Colonic mucosa (tissue), 4 donors: ENCODE measurements around the gene CEP128. TPM values are rescaled to one million over a fixed set of nuclear protein-coding genes. Genes with fewer than 3 reads are reported as not detected.

Experiments used
- DNase-seq: peaks from one replicate; pipeline ENCODE4 v3.0.0-alpha.2; 2020
- H3K27ac ChIP-seq: fragments of 200-600 bp; one replicate; pipeline ENCODE4 v1.8.0; 2021
- H3K27me3 ChIP-seq: fragments of 200-600 bp; one replicate; pipeline ENCODE4 v1.8.0; 2021
- H3K36me3 ChIP-seq: fragments of 200-600 bp; one replicate; pipeline ENCODE4 v1.8.0; 2021
- H3K4me1 ChIP-seq: fragments of 200-600 bp; one replicate; pipeline ENCODE4 v1.8.0; 2021; ENCODE audit warnings: mild to moderate bottlenecking
- H3K4me3 ChIP-seq: fragments of 200-600 bp; one replicate; pipeline ENCODE4 v1.8.0; 2021
- H3K9ac ChIP-seq, 2 donors: one replicate each; pipeline ENCODE4 v1.7.0; 2013; ENCODE audit warnings: control low read depth in 2 of 2, low read depth in 2 of 2, low read length in 2 of 2
- H3K9me3 ChIP-seq: fragments of 200-600 bp; one replicate; pipeline ENCODE4 v1.8.0; 2021
- intact Hi-C: fragments of 100-400 bp; cut with DNase I; formaldehyde crosslinking; loops from one replicate; pipeline ENCODE4 v1.14.1; 2022
- total RNA-seq, 2 donors: library from RNA; stranded (reverse); fragmentation: NEBNext Ultra II Directional in 1 of 2; extraction: Animal tissue kit (Norgen Biotek cat#: 25700) in 1 of 2; gene quantifications; one replicate each; pipeline ENCODE4 v1.2.1, GENCODE V29; 2021
- TF ChIP-seq, protein P1 (sequence below): fragments of 200-600 bp; IDR thresholded peaks from one replicate; pipeline ENCODE4 v1.8.0; 2022; ENCODE audit warnings: antibody characterized with exemption, mild to moderate bottlenecking
- donor health status: healthy.
- donor health status: DM: no; HTN: no; CAD: no.
- donor health status: DM: no; HTN: no; CAD: no.

CEP128 gene
- total RNA-seq, 2 donors from 2014 or later: 4.4 to 11.6 TPM

DNA sequence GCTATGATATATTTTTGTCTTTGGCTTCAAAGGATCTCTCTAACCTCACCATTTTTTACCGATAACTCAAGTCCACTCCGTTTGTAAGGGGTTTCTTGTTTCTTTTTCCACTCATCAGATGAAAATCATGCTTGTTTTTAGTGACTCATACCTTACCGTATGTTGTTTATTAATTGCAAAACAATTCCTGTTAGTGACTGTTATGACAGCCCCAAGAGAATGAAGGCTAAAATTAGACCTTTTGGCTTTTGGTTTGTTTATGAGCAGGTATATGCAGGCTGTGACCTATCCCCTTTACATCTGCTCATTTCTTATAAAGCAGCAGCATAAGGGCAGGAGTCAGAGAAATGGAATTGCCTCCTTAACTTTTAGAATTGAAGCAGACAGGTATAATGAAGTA lies 319.8 kb downstream of the CEP128 start:
- Histone ChIP-seq H3K9me3 (no peaks in the 10 kb centered on the region), H3K27ac (no peak overlapping the region), H3K4me1 (no peaks in the 10 kb centered on the region), H3K4me3 (no peak overlapping the region), H3K27me3 (no peaks in the 10 kb centered on the region), H3K9ac (no peak overlapping the region), H3K36me3 (no peaks in the 10 kb centered on the region)
- DNase-seq: no peak
- TF ChIP-seq, protein P1, sequence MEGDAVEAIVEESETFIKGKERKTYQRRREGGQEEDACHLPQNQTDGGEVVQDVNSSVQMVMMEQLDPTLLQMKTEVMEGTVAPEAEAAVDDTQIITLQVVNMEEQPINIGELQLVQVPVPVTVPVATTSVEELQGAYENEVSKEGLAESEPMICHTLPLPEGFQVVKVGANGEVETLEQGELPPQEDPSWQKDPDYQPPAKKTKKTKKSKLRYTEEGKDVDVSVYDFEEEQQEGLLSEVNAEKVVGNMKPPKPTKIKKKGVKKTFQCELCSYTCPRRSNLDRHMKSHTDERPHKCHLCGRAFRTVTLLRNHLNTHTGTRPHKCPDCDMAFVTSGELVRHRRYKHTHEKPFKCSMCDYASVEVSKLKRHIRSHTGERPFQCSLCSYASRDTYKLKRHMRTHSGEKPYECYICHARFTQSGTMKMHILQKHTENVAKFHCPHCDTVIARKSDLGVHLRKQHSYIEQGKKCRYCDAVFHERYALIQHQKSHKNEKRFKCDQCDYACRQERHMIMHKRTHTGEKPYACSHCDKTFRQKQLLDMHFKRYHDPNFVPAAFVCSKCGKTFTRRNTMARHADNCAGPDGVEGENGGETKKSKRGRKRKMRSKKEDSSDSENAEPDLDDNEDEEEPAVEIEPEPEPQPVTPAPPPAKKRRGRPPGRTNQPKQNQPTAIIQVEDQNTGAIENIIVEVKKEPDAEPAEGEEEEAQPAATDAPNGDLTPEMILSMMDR: no peak
- intact Hi-C loops: no loop called here

DNA sequence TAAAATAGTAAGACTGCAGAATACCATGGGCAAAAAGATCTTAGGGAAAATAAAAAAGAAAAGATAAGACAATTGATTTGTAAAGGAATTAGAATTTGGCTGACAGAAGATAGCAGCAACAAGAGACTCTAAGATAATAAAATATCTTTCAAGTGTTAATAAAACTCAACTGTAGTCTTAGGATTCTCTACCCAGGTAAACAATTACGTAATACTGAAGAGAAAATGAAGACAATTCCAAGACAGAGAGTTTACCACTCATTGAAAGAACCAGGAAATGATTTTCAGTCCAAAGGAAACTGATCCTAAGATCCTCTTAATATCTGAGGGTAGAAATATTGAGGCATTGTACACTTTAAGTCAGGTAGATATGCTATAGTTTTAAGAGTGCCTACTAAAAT lies 321.1 kb downstream of the CEP128 start:
- DNase-seq: no peak
- H3K9me3 ChIP-seq: no peaks in the 10 kb centered on the region
- no peak overlapping the region for H3K27ac ChIP-seq
- TF ChIP-seq, protein P1: no peak
- intact Hi-C loops: no loop called here
- no peaks in the 10 kb centered on the region for H3K27me3 ChIP-seq
- H3K4me3 ChIP-seq: no peak overlapping the region
- H3K9ac ChIP-seq: no peak overlapping the region
- H3K4me1 ChIP-seq: no peaks in the 10 kb centered on the region
- H3K36me3 ChIP-seq: no peaks in the 10 kb centered on the region

DNA sequence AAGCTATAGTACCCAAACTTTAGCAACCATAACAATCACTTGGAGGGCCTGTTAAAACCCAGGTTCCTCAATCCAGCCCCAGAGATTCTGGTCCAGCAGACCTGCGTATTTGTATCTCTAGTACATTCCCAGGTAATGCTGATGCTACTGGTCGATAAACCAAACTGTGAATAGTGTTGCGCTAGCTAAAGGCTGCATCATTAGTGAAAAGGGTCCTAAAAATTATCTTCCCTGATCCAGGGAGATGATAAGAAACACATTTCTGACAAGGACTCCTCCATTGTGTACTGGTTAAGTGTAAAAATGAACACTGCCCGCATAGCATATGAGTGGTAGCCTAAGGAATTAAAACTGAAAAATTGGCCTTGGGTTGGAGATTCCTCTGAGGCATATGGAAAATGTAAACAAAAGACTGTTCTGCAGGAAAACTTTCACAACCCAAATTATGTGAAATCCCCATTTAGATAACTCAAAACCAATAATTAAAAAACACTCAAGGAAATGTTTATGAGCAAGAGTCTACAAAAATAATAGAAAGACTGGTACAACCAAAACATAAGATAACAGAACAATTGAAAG lies 322.7 kb downstream of the CEP128 start:
- no peak for DNase-seq
- H3K27me3 ChIP-seq: no peaks in the 10 kb centered on the region
- TF ChIP-seq, protein P1: no peak
- no peak overlapping the region for H3K4me3 ChIP-seq
- H3K9ac ChIP-seq: no peak overlapping the region
- no peak overlapping the region for H3K27ac ChIP-seq
- intact Hi-C loops: no loop called here
- H3K36me3 ChIP-seq: no peaks in the 10 kb centered on the region
- no peaks in the 10 kb centered on the region for H3K4me1 ChIP-seq
- H3K9me3 ChIP-seq: no peaks in the 10 kb centered on the region

GRCh38 chr14:80615831-80616230 lies 325.7 kb downstream of the CEP128 start:
- Histone ChIP-seq H3K4me1 (no peaks in the 10 kb centered on the region), H3K36me3 (no peaks in the 10 kb centered on the region), H3K27ac (no peak overlapping the region), H3K9me3 (no peaks in the 10 kb centered on the region), H3K27me3 (no peaks in the 10 kb centered on the region), H3K4me3 (no peak overlapping the region), H3K9ac (no peak overlapping the region)
- TF ChIP-seq, protein P1: no peak
- intact Hi-C loops: no loop called here
- no peak for DNase-seq

GRCh38 chr14:80609055-80609454 lies 332.5 kb downstream of the CEP128 start:
- Histone ChIP-seq H3K36me3 (no peaks in the 10 kb centered on the region), H3K9me3 (no peaks in the 10 kb centered on the region), H3K4me3 (no peak overlapping the region), H3K4me1 (no peaks in the 10 kb centered on the region), H3K27me3 (no peaks in the 10 kb centered on the region), H3K27ac (no peak overlapping the region), H3K9ac (no peak overlapping the region)
- intact Hi-C loops: no loop called here
- TF ChIP-seq, protein P1: no peak
- DNase-seq: no peak
